Endothelial cell of umbilical vein (primary cell): Measurements from ENCODE around the gene PCNA. TPM values are rescaled to one million over a fixed set of nuclear protein-coding genes. Genes with fewer than 3 reads are reported as not detected.

Source experiments
- BruUV-seq: library from RNA; stranded (reverse); fragments of 400-500 nt; replicated peaks from 2 replicates; lab custom pipeline; 2021; lab: Mats Ljungman, UMichigan
- CTCF ChIA-PET: fragments of 300-600, 350-600 bp; sonication (Branson Sonifier 250); formaldehyde crosslinking; loops from one replicate; lab custom pipeline; 2021; ENCODE audit warnings: antibody characterized with exemption, inconsistent platforms; lab: Charles Lee
- POLR2A ChIA-PET: fragments of 300-600, 350-600 bp; sonication (Branson Sonifier 250); formaldehyde crosslinking; loops from one replicate; lab custom pipeline; 2021; ENCODE audit warnings: antibody characterized with exemption, inconsistent platforms; lab: Charles Lee
- DNase-seq: peaks from one replicate; pipeline ENCODE4 v3.0.0-alpha.2; 2011; ENCODE audit warnings: low read depth, low spot score
- FAIRE-seq: peaks from 2 replicates; lab custom pipeline; 2011; peaks lifted over from hg19 to GRCh38; lab: Jason Lieb, UNC
- H2AFZ ChIP-seq: 2 replicates; pipeline ENCODE4 v1.6.0; 2012; ENCODE audit warnings: low read depth, low read length, control low read depth, inconsistent platforms
- H3K27ac ChIP-seq: 2 replicates; pipeline ENCODE4 v1.5.1; 2011; ENCODE audit warnings: low read depth, mild to moderate bottlenecking, control low read depth, low read length, moderate library complexity; ENCODE audit not compliant: insufficient read depth
- H3K27me3 ChIP-seq, 2 experiments: 2 replicates each; pipeline versions ENCODE4 v1.6.0 to v1.6.1; 2011; ENCODE audit warnings: low read length in 2 of 2, mixed read lengths in 1 of 2; ENCODE audit not compliant: control insufficient read depth in 2 of 2, insufficient read depth in 2 of 2
- H3K36me3 ChIP-seq, 2 experiments: 2 replicates in 1 of 2; 3 replicates in 1 of 2; pipeline ENCODE4 v1.5.1; 2011; ENCODE audit warnings: low read length in 2 of 2, mild to moderate bottlenecking in 1 of 2, moderate library complexity in 1 of 2; ENCODE audit not compliant: control insufficient read depth in 2 of 2, insufficient read depth in 2 of 2; ENCODE audit errors: extremely low read depth in 1 of 2
- H3K4me1 ChIP-seq: 3 replicates; pipeline ENCODE4 v1.5.1; 2011; ENCODE audit warnings: mild to moderate bottlenecking, low read length; ENCODE audit not compliant: control insufficient read depth, insufficient read depth; ENCODE audit errors: extremely low read depth
- H3K4me2 ChIP-seq: 2 replicates; pipeline ENCODE4 v1.6.1; 2011; ENCODE audit warnings: low read length, control low read depth, mixed read lengths; ENCODE audit not compliant: insufficient read depth
- H3K4me3 ChIP-seq, 3 experiments: fragments of 200-600 bp in 1 of 3; sonication (generic), shearing (Covaris generic) in 1 of 3; replicated peaks in 1 of 3; 2 replicates each; pipeline ENCODE4 v1.5.1; 2011 to 2016; ENCODE audit warnings: control low read depth in 3 of 3, low read length in 3 of 3, mild to moderate bottlenecking in 2 of 3, inconsistent platforms in 1 of 3, low read depth in 1 of 3, moderate library complexity in 1 of 3; ENCODE audit not compliant: insufficient read depth in 1 of 3
- H3K79me2 ChIP-seq: 2 replicates; pipeline ENCODE4 v1.6.0; 2012; ENCODE audit warnings: low read length, inconsistent platforms; ENCODE audit not compliant: control insufficient read depth, insufficient read depth
- H3K9ac ChIP-seq: replicated peaks from 2 replicates; pipeline ENCODE3; 2011; ENCODE audit warnings: low read length, control low read depth; ENCODE audit not compliant: insufficient read depth; ENCODE audit errors: extremely low read depth
- H3K9me1 ChIP-seq: replicated peaks from 3 replicates; pipeline ENCODE4 v1.6.0; 2011; ENCODE audit warnings: mild to moderate bottlenecking, low read length; ENCODE audit not compliant: control insufficient read depth, insufficient read depth; ENCODE audit errors: extremely low read depth
- H3K9me3 ChIP-seq: replicated peaks from 2 replicates; pipeline ENCODE4 v1.5.1; 2012; ENCODE audit warnings: low read length, inconsistent platforms; ENCODE audit not compliant: control insufficient read depth, insufficient read depth
- H4K20me1 ChIP-seq: replicated peaks from 2 replicates; pipeline ENCODE3; 2011; ENCODE audit warnings: mild to moderate bottlenecking, low read length; ENCODE audit not compliant: control insufficient read depth, insufficient read depth; ENCODE audit errors: extremely low read depth
- MAX ChIP-seq: IDR thresholded peaks from 2 replicates; pipeline ENCODE4 v1.6.1; 2011; ENCODE audit not compliant: insufficient read depth, insufficient read length
- MYC ChIP-seq: IDR thresholded peaks from one replicate; pipeline ENCODE4 v1.6.1; 2011; ENCODE audit warnings: mild to moderate bottlenecking, low read depth, low read length
- POLR2A ChIP-seq: IDR thresholded peaks from 2 replicates; pipeline ENCODE4 v1.6.1; 2012; ENCODE audit warnings: low read depth, mild to moderate bottlenecking, control low read depth, low read length
- dilution Hi-C: fragments of 300-500 bp; cut with MboI; formaldehyde crosslinking; loops from one replicate; pipeline ENCODE4 v1.15.0; 2019; ENCODE audit warnings: low sequenced_read_pairs; ENCODE audit not compliant: extremely low pct_ligation_motif_present
- intact Hi-C: fragments of 100-400 bp; cut with micrococcal nuclease; formaldehyde crosslinking; loops from one replicate; pipeline ENCODE4 v1.10.0; 2022
- polyA plus RNA-seq, 4 experiments: library from polyadenylated mRNA; depleted of rRNA in 3 of 4; stranded (reverse) in 3 of 4; unstranded in 1 of 4; fragments of >200 nt; gene quantifications; 2 replicates each; pipeline versions ENCODE4 v1.2.1 to v1.2.3, GENCODE V29; 2011 to 2012; ENCODE audit warnings: missing spikeins in 1 of 4
- total RNA-seq: library from RNA; stranded (reverse); gene quantifications from 2 replicates; pipeline ENCODE4 v1.2.3, GENCODE V29; 2021

Gene PCNA
- total and polyA plus RNA-seq, 2 donors (not counting 3 experiments of a cell fraction or from before 2014, with no cell fraction given): 175 to 295 TPM

GRCh38 chr20:5120185-5120476 lies 373 bp upstream of the PCNA start:
- dilution Hi-C loops: no loop called here

GRCh38 chr20:5119143-5119434 lies 669 bp downstream of the PCNA start:
- no peaks in the 10 kb centered on the region for H3K9me3 ChIP-seq
- H3K4me2 ChIP-seq: peak overlapping the region; percentile 91
- no peak for TF ChIP-seq MYC
- peak overlapping the region; percentile 87 for H3K9ac ChIP-seq
- H3K4me1 ChIP-seq: peaks cover 22% of the 10 kb centered on the region
- no peak overlapping the region for H2AFZ ChIP-seq
- BruUV-seq: no TSS peak
- ChIA-PET POLR2A (interaction anchor here (1.7 kb wide), 1 partner anchor 73 kb away, joined by 6 read pairs; no protein-coding TSS in a partner anchor), CTCF (interaction anchor here (0.7 to 1.5 kb wide), 3 partner anchors 18 to 505 kb away, joined by 3 to 4 read pairs (median 4); no protein-coding TSS in a partner anchor)
- FAIRE-seq (peak; percentile 55), DNase-seq (no peak)
- intact Hi-C loops: no loop called here
- peak overlapping the region; percentile 58 for H3K27ac ChIP-seq
- H3K27me3 ChIP-seq: no peaks in the 10 kb centered on the region
- peak overlapping the region; percentile 83 to 95 (median 90) for H3K4me3 ChIP-seq
- peaks cover 37% of the 10 kb centered on the region for H3K79me2 ChIP-seq
- H3K9me1 ChIP-seq: no peaks in the 10 kb centered on the region
- H4K20me1 ChIP-seq: no peaks in the 10 kb centered on the region
- H3K36me3 ChIP-seq: peaks cover 0 to 3% of the 10 kb centered on the region in 2 experiments
- dilution Hi-C loops: no loop called here

More at GRCh38 chr20:5120185-5120476, 373 bp upstream of the PCNA start:
- H2AFZ ChIP-seq: peak overlapping the region; percentile 61
- peak overlapping the region; percentile 68 for H3K4me2 ChIP-seq
- ChIA-PET CTCF (interaction anchor here (1.4 kb wide), 1 partner anchor 40 kb away, joined by 3 read pairs; no protein-coding TSS in a partner anchor), POLR2A (interaction anchor here (0.6 to 1.7 kb wide), 2 partner anchors 37 to 72 kb away, joined by 5 to 6 read pairs; no protein-coding TSS in a partner anchor)
- no peaks in the 10 kb centered on the region for H4K20me1 ChIP-seq
- H3K27me3 ChIP-seq: no peaks in the 10 kb centered on the region
- peaks cover 0 to 3% of the 10 kb centered on the region in 2 experiments for H3K36me3 ChIP-seq
- FAIRE-seq: no peak
- intact Hi-C loops: loop anchor here (1.0 to 10.0 kb wide), 2 partner anchors 72 to 235 kb away; no protein-coding TSS in a partner anchor
- H3K79me2 ChIP-seq: peaks cover 37% of the 10 kb centered on the region
- no peak for DNase-seq
- peak overlapping the region; percentile 22 for H3K9ac ChIP-seq
- H3K9me3 ChIP-seq: no peaks in the 10 kb centered on the region
- TSS peak; percentile 88 for BruUV-seq
- H3K27ac ChIP-seq: peak overlapping the region; percentile 46
- H3K9me1 ChIP-seq: no peaks in the 10 kb centered on the region
- peaks cover 22% of the 10 kb centered on the region for H3K4me1 ChIP-seq
- H3K4me3 ChIP-seq: peak overlapping the region; percentile 30 to 90 (median 67)
- TF ChIP-seq MAX (no peak), POLR2A (peak; percentile 93)
